ENCODE results near the gene PIP5K1A. TPM values are rescaled to one million over a fixed set of nuclear protein-coding genes. Genes with fewer than 3 reads are reported as not detected.

PIP5K1A gene, protein sequence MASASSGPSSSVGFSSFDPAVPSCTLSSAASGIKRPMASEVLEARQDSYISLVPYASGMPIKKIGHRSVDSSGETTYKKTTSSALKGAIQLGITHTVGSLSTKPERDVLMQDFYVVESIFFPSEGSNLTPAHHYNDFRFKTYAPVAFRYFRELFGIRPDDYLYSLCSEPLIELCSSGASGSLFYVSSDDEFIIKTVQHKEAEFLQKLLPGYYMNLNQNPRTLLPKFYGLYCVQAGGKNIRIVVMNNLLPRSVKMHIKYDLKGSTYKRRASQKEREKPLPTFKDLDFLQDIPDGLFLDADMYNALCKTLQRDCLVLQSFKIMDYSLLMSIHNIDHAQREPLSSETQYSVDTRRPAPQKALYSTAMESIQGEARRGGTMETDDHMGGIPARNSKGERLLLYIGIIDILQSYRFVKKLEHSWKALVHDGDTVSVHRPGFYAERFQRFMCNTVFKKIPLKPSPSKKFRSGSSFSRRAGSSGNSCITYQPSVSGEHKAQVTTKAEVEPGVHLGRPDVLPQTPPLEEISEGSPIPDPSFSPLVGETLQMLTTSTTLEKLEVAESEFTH
- 10 to 100 TPM; 46.7 to 78.2 (median 59.4) TPM for total RNA-seq

- H3K27ac ChIP-seq = peak within 1 kb of the TSS; percentile 95 to 99 (median 96)
- peaks cover 12 to 54% (median 39%) of the 10 kb centered on the region in 4 donors for H3K4me1 ChIP-seq
- in situ Hi-C loops (cut with MboI; ENCODE audit: low pct_ligation_motif_present in 1 of 4, low pct_unique_long_range_greater_than_20kb in 1 of 4, low sequenced_read_pairs in 3 of 4) = no loop called here
- TF ChIP-seq POLR2A (IDR thresholded peaks at IDR 0.05) (peak; percentile 92), EP300 (IDR thresholded peaks at IDR 0.05; ENCODE audit: low read depth) (no peak), POLR2AphosphoS5 (IDR thresholded peaks at IDR 0.05) (peak; percentile 96 to 97 (median 96))
- TF ChIP-seq, protein P1, sequence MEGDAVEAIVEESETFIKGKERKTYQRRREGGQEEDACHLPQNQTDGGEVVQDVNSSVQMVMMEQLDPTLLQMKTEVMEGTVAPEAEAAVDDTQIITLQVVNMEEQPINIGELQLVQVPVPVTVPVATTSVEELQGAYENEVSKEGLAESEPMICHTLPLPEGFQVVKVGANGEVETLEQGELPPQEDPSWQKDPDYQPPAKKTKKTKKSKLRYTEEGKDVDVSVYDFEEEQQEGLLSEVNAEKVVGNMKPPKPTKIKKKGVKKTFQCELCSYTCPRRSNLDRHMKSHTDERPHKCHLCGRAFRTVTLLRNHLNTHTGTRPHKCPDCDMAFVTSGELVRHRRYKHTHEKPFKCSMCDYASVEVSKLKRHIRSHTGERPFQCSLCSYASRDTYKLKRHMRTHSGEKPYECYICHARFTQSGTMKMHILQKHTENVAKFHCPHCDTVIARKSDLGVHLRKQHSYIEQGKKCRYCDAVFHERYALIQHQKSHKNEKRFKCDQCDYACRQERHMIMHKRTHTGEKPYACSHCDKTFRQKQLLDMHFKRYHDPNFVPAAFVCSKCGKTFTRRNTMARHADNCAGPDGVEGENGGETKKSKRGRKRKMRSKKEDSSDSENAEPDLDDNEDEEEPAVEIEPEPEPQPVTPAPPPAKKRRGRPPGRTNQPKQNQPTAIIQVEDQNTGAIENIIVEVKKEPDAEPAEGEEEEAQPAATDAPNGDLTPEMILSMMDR (IDR thresholded peaks at IDR 0.05) = no peak
- intact Hi-C loops (cut with DNase I; ENCODE audit: low total_unique reads) = loop anchor here (5.0 kb wide), 1 partner anchor 54 kb away; the partner anchor contains the start of gene PSMD4
- peak within 1 kb of the TSS; percentile 75 to 93 (median 78) for H3K4me3 ChIP-seq
- H3K36me3 ChIP-seq = peaks cover 0 to 6% (median 0%) of the 10 kb centered on the region in 4 donors
- H3K9me3 ChIP-seq = no peaks in the 10 kb centered on the region
- WGBS, 2 donors (ENCODE audit: low coverage in 1 of 2) = 0 to 1% methylated on average over 13 to 60 of the region's 60 CpGs
- H3K27me3 ChIP-seq = no peaks in the 10 kb centered on the region
- DNase-seq = peak; percentile 98
These were observed at the start of gene PIP5K1A for GRCh38 chr1:151198254-151199127. TSS of gene PIP5K1A (plus strand) at chr1:151198552. CDS start at chr1:151198997, 445 bp downstream.

GRCh38 chr1:151156515-151156819 lies 41.9 kb upstream of the PIP5K1A start, which contains the start of gene TNFAIP8L2:
TSS of gene TNFAIP8L2 (plus strand) at chr1:151156649. CDS start at chr1:151158698, 2,049 bp downstream.
- Histone ChIP-seq H3K36me3 (peaks cover 0 to 9% (median 5%) of the 10 kb centered on the region in 4 donors), H3K27ac (peak within 1 kb of the TSS; percentile 47 to 63 (median 56)), H3K27me3 (no peaks in the 10 kb centered on the region), H3K4me1 (peaks cover 0 to 9% (median 0%) of the 10 kb centered on the region in 4 donors), H3K4me3 (peak within 1 kb of the TSS in 3 of 4 donors; percentile 4 to 33 (median 12)), H3K9me3 (no peaks in the 10 kb centered on the region)
- TF ChIP-seq POLR2AphosphoS5 (IDR thresholded peaks at IDR 0.05) (no peak), EP300 (IDR thresholded peaks at IDR 0.05; ENCODE audit: low read depth) (no peak), POLR2A (IDR thresholded peaks at IDR 0.05) (no peak)
- TF ChIP-seq, protein P1 (IDR thresholded peaks at IDR 0.05) = no peak
- DNase-seq = peak; percentile 74
- 31 to 48% methylated on average over 4 of the region's 4 CpGs for WGBS, 2 donors (ENCODE audit: low coverage in 1 of 2)
- intact Hi-C loops (cut with DNase I; ENCODE audit: low total_unique reads) = loop anchor here (5.0 to 10.0 kb wide), 2 partner anchors 52 to 339 kb away; no protein-coding TSS in a partner anchor
- in situ Hi-C loops (cut with MboI; ENCODE audit: low pct_ligation_motif_present in 1 of 4, low pct_unique_long_range_greater_than_20kb in 1 of 4, low sequenced_read_pairs in 3 of 4) = loop anchor here in 3 of 4 donors (5.0 to 25.0 kb wide), 5 partner anchors 59 to 142 kb away; partner anchors contain the start of genes BNIPL (in 1 of the 3) and C1orf56 (in 1 of the 3)

GRCh38 chr1:151157067-151157531 lies 41.3 kb upstream of the PIP5K1A start:
- H3K4me1 ChIP-seq = peaks cover 0 to 9% (median 0%) of the 10 kb centered on the region in 4 donors
- in situ Hi-C loops (cut with MboI; ENCODE audit: low pct_ligation_motif_present in 1 of 4, low pct_unique_long_range_greater_than_20kb in 1 of 4, low sequenced_read_pairs in 3 of 4) (loop anchor here in 3 of 4 donors (5.0 to 25.0 kb wide), 5 partner anchors 60 to 142 kb away; partner anchors contain the start of genes BNIPL (in 1 of the 3) and C1orf56 (in 1 of the 3)), intact Hi-C loops (cut with DNase I; ENCODE audit: low total_unique reads) (loop anchor here (5.0 to 10.0 kb wide), 2 partner anchors 52 to 340 kb away; no protein-coding TSS in a partner anchor)
- H3K9me3 ChIP-seq = no peaks in the 10 kb centered on the region
- peak overlapping the region in 3 of 4 donors; percentile 4 to 33 (median 12) for H3K4me3 ChIP-seq
- peak overlapping the region; percentile 47 to 63 (median 56) for H3K27ac ChIP-seq
- WGBS, 2 donors (ENCODE audit: low coverage in 1 of 2) = 64 to 65% methylated on average over 6 of the region's 6 CpGs
- TF ChIP-seq, protein P1 (IDR thresholded peaks at IDR 0.05) = no peak
- TF ChIP-seq POLR2AphosphoS5 (IDR thresholded peaks at IDR 0.05) (no peak), POLR2A (IDR thresholded peaks at IDR 0.05) (no peak), EP300 (IDR thresholded peaks at IDR 0.05; ENCODE audit: low read depth) (no peak)
- peaks cover 0 to 9% (median 5%) of the 10 kb centered on the region in 4 donors for H3K36me3 ChIP-seq
- no peaks in the 10 kb centered on the region for H3K27me3 ChIP-seq
- DNase-seq = peak; percentile 39
